SK-N-MC (cell line): ENCODE measurements around the gene IMMT.

Experiments
- EZH2 ChIP-seq: fragments of 200-600 bp; sonication (generic); IDR thresholded peaks from one replicate; pipeline ENCODE4 v1.6.1; 2017; ENCODE audit warnings: antibody characterized with exemption
- POLR2AphosphoS5 ChIP-seq: IDR thresholded peaks from 2 replicates; pipeline ENCODE4 v1.6.1; 2012; ENCODE audit warnings: mild to moderate bottlenecking, low read depth, low read length, borderline replicate concordance

- no peak for TF ChIP-seq POLR2AphosphoS5
- TF ChIP-seq EZH2 = no peak
These were observed 1.2 kb downstream of the IMMT start for GRCh38 chr2:86193901-86194567.
